Suppressor macrophage treated with lipopolysaccharide for 1 hour (primary cell): ENCODE measurements around the gene ARHGEF28.
A peak's percentile ranks its signal among the peaks of the same experiment; 100 is the strongest.

Experiments used
- DNase-seq, 3 donors: peaks; one replicate each; pipeline ENCODE4 v3.0.0-alpha.2; 2020 to 2022

Gene ARHGEF28

GRCh38 chr5:73947906-73948640 lies 322.1 kb downstream of the ARHGEF28 start:
- no peak for DNase-seq

GRCh38 chr5:73948720-73949119 lies 322.7 kb downstream of the ARHGEF28 start:
- DNase-seq: peak in 2 of 3 donors; percentile 8 to 11

DNA sequence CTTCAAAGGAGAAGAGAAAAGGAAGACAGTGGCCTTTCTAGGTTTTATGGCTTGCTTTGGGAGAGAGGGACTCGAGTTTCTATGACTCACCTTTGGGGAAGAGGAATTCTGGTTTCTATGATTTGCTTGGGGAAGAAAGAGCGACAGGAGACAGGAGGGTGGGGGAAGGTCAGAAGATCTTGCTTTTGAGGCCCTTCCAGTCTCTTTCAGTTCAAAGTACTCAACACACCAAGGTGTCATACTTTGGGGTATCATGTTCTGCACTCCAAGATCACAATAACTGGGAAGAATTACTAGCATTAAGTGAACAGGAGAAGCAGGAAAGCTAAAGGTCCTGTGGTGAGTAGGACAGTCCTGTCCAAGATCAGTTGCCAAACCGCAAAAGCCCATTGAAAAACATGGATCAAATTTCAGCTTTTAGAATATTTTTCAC lies 324.5 kb downstream of the ARHGEF28 start:
- no peak for DNase-seq

GRCh38 chr5:73950912-73951430 lies 325.0 kb downstream of the ARHGEF28 start:
- no peak for DNase-seq

DNA sequence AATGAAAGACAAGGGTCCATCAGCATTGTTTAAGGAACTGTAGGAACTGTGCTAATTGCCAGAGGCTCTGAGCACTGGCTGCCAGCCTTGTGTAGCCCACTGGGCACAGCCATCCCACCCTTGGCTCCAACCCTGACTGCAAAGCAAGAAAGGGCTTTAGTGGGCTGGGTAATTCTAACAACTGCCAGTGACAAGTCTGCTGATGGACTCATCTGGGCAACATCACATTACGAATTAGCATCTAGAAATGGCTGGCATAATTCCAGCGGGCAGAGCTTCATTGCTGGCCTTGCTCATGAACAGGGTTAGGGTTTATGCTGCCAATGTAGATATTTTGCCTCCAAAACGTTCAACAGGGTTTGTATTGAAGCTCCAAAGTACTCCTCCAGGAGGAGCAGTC lies 326.9 kb downstream of the ARHGEF28 start:
- DNase-seq: no peak

GRCh38 chr5:73954381-73954780 lies 328.4 kb downstream of the ARHGEF28 start:
- DNase-seq: no peak

DNA sequence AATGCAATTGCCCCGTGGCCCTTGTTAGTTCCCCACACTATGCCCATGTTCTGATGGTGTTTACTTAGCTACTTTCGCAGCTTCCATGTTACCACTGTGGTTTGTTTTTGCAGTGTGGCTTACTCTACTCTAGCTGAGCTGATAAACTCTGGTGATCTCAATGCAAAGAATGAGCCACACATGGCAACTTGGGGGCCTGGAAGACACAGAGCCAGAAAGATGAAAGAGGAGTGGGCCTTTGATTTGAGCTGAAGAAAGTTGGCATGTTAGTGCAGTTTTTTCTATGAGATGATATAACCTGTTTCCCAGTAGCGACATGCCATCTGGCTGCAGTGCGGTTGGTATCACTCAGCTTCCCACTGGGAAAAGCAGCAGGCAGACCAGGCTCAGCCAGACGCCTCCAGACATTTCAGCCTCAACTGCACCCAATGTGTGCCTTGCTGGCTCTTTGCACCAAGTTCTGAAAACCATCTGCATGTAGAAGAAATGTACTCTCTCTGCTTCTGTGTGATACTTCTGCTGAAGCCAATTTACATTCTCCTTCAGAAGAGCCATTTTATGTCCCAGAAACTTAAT lies 329.4 kb downstream of the ARHGEF28 start:
- DNase-seq: no peak

- DNase-seq: no peak
Measured at GRCh38 chr5:73957397-73958001, 331.5 kb downstream of the ARHGEF28 start.

- DNase-seq: no peak
Measured at GRCh38 chr5:73958037-73958436, 332.0 kb downstream of the ARHGEF28 start.

GRCh38 chr5:73960023-73960422 lies 334.0 kb downstream of the ARHGEF28 start:
- DNase-seq: no peak

DNA sequence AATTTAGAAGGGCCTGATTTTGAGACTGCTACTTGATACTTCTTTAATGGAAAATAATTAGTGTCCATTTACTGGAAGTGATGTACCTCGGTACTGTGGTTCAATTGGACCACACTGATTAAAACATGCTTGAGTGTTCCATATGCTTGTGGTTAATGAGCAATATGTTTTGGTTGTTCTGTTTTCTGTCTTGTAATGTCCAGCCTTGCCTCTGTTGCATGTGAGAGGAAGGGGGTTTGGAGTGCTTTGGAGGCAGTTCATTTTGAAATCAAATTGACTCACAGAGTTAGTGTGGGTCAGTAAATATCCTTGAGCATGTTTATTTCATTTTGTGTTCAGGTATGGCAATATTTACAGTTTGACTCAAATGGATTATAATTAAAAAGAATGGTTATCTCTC lies 334.4 kb downstream of the ARHGEF28 start:
- DNase-seq: no peak

GRCh38 chr5:73962801-73963425 lies 336.9 kb downstream of the ARHGEF28 start:
- no peak for DNase-seq

GRCh38 chr5:73964352-73964865 lies 338.4 kb downstream of the ARHGEF28 start:
- DNase-seq: no peak

GRCh38 chr5:73966451-73966850 lies 340.5 kb downstream of the ARHGEF28 start:
- no peak for DNase-seq

DNA sequence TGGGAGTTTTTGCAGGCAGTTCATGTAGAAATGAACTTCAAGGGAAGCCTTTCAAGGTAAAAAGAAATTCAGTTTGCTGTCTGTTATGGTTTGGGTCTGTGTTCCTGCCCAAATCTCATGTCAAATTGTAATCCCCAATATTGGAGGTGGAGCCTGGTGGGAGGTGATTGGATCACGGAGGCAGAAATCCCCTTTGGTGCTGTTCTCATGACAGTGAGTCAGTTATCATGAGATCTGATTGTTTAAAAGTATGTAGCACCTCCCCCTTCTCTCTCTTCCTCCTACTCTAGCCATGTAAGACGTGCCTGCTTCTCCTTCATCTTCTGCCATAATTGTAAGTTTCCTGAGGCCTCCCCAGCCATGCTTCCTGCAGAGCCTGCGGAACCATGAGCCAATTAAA lies 341.4 kb downstream of the ARHGEF28 start:
- peak; percentile 51 to 57 (median 55) for DNase-seq

DNA sequence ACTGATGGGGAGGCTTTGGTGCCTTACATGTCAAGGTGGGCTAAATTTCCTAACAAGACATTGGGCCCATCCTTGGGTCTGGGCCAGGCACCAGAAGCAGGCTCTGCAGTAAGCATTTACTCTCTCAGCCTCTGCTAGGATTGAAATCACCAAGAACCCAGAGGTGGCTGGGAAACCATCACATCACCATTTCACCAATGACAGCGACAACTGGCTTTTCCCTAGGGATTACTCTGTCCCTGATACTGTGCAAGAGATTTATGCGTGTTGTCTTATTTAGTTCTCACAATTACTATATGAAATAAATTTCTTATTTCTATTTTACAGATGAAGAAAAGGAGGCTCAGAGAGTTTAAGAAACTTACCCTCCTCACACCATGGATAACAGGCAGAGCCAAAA lies 342.2 kb downstream of the ARHGEF28 start:
- DNase-seq: no peak

DNA sequence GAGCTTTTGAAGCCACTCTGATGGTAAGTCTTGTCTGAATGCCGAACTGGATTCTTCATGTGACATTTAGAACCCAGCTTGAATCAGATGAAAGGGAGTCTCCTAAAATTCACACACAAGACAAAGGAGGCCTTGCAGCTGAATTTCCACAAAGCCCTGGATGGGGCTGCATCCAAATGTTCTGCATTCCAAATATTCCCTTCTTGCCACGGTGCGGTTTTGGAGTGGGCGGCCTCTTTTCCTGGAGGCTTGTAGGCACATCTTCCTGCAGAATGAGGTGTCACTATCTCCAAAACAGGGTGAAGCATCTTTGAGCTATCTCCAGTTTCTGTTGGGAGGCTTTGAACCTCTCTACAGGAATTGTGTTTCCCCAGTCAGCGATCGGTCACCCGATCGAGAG lies 342.7 kb downstream of the ARHGEF28 start:
- DNase-seq: no peak

GRCh38 chr5:73969195-73970036 lies 343.4 kb downstream of the ARHGEF28 start:
- DNase-seq: no peak

DNA sequence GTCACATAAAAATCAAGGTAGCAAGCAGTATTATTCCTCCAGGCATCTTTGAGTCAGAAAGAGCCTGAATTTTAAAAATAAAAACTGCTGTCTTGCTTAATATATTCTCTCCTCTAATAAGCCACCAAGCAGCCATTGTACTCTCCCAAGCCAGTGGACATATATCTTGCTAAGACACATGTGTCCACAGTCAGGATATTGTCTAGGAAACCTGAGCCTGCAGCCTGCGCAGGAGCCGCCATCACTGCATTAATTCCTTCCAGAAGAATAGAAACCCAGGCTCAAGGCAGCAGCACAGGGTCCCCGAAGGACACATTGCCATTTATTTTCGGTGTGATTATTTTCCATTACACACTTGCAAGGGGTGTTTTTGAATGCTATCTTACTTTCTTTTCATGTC lies 345.3 kb downstream of the ARHGEF28 start:
- no peak for DNase-seq

GRCh38 chr5:73973135-73973534 lies 347.1 kb downstream of the ARHGEF28 start:
- DNase-seq: no peak

DNA sequence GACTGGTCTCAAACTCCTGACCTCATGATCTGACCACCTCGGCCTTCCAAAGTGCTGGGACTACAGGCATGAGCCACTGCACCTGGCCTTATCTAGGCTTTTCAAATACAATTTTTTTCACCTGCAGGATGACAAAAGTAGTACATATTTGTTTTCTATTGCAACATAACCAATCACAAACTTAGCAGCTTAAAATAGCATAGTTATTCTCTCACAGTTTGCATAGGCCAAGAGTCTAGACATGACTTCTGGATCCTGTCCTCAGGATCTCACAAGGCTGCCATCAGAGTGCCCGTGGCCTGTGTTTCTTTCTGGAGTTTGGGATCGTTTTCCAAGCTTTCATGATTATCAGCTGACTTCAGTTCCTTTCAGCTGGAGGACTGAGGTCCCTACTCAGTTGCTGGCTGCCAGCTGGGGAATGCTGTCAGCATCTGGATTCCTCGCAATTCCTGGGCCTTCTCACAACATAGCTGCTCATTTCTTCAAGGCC lies 348.9 kb downstream of the ARHGEF28 start:
- no peak for DNase-seq

- no peak for DNase-seq
Measured at GRCh38 chr5:73975845-73976244, 349.8 kb downstream of the ARHGEF28 start.
